Prostate gland (tissue), 2 donors: ENCODE measurements around the gene PYROXD2.

ENCODE experiments used
- POLR2A ChIP-seq: fragments of 450-650 bp; IDR thresholded peaks from one replicate; pipeline ENCODE4 v1.6.1; 2016; ENCODE audit warnings: antibody characterized with exemption, mild to moderate bottlenecking
- POLR2AphosphoS5 ChIP-seq: sonication (generic); formaldehyde crosslinking; IDR thresholded peaks from one replicate; pipeline ENCODE4 v1.6.1; 2017; ENCODE audit warnings: antibody characterized with exemption
- TF ChIP-seq, protein P1 (sequence below), 4 experiments: fragments of 200-600 bp in 2 of 4; fragments of 450-650 bp in 2 of 4; sonication (generic) in 2 of 4; IDR thresholded peaks; 1 replicate in 3 of 4; 2 replicates in 1 of 4; pipeline ENCODE4 v1.5.1; 2016 to 2019; ENCODE audit warnings: antibody characterized with exemption in 4 of 4, mild to moderate bottlenecking in 2 of 4, moderate library complexity in 2 of 4

DNA sequence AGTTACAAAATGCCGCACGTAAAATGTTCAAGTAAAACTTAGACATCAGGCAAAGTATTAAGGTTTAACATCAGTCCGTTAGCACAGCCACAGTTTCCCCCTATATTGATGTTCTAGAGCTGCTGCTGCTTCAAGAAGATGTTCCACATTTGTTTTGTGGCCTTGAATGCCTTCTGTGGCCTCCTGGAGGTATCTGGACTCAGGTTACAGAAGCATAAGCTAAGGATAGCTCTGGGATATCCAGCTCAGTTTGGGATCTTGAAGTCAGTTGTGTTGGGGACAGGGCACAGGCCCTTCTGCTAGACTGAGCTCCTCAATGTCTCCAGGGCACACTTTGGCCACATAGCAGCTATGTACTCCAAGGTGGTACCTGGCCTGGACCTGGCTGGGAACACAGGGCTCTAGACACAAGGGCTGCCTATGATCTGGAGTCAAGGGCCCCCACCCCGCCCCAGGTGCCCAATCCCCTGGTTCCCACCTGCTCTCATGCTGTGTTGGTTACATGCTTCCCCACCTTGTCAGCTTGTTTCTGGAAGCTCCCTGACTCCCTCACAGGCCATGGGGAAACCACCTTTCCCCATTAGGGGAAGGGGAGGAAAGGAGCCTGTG lies 4.7 kb downstream of the PYROXD2 start:
- TF ChIP-seq, protein P1, sequence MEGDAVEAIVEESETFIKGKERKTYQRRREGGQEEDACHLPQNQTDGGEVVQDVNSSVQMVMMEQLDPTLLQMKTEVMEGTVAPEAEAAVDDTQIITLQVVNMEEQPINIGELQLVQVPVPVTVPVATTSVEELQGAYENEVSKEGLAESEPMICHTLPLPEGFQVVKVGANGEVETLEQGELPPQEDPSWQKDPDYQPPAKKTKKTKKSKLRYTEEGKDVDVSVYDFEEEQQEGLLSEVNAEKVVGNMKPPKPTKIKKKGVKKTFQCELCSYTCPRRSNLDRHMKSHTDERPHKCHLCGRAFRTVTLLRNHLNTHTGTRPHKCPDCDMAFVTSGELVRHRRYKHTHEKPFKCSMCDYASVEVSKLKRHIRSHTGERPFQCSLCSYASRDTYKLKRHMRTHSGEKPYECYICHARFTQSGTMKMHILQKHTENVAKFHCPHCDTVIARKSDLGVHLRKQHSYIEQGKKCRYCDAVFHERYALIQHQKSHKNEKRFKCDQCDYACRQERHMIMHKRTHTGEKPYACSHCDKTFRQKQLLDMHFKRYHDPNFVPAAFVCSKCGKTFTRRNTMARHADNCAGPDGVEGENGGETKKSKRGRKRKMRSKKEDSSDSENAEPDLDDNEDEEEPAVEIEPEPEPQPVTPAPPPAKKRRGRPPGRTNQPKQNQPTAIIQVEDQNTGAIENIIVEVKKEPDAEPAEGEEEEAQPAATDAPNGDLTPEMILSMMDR (IDR thresholded peaks at IDR 0.05): no peak
- TF ChIP-seq POLR2A: no peak
- TF ChIP-seq POLR2AphosphoS5: no peak
